Measurements from ENCODE around the gene ZNF189. TPM values are rescaled to one million over a fixed set of nuclear protein-coding genes. Genes with fewer than 3 reads are reported as not detected.

Gene ZNF189
- total RNA-seq, 1 donor from 2014 or later = 11.7 TPM

- Mint-ChIP-seq H3K36me3 (ENCODE audit: low read depth) (no peaks in the 10 kb centered on the region), H3K27ac (no peak overlapping the region), H3K4me1 (no peaks in the 10 kb centered on the region), H3K4me3 (no peak overlapping the region), H3K9me3 (no peaks in the 10 kb centered on the region), H3K27me3 (peaks cover 10% of the 10 kb centered on the region)
- peak; percentile 76 for DNase-seq
- intact Hi-C loops (cut with micrococcal nuclease) = loop anchor here (1.0 to 5.0 kb wide), 2 partner anchors 57 to 71 kb away; no protein-coding TSS in a partner anchor
Measured at GRCh38 chr9:101458963-101459631, 60.4 kb downstream of the ZNF189 start.

Other genes starting within 250 kb of the ZNF189 start
- gene BAAT, start 13.8 kb upstream of the ZNF189 start, total RNA-seq = 0.07 TPM in 1 of 2 replicates, not detected in the other
- 18.6 and 19.8 TPM in 2 replicates for gene MRPL50, start 233 bp upstream of the ZNF189 start, total RNA-seq
- not detected in 2 replicates for gene ALDOB, start 36.9 kb downstream of the ZNF189 start, total RNA-seq
- gene RNF20, start 135.0 kb downstream of the ZNF189 start, total RNA-seq = 37.9 and 43.8 TPM in 2 replicates
- gene PPP3R2, start 196.1 kb downstream of the ZNF189 start, total RNA-seq = not detected in 2 replicates

Data from activated CD4-positive, alpha-beta T cell treated with anti-CD3 and anti-CD28 coated beads, Interleukin-2, amount 10 ng/mL, durations not matched to agents 24 days and 14 days (primary cell).